Prostate gland (tissue), 2 donors: ENCODE data around the gene PLVAP. TPM values are rescaled to one million over a fixed set of nuclear protein-coding genes. Genes with fewer than 3 reads are reported as not detected.

ENCODE experiments used
- DNase-seq: peaks from one replicate; pipeline ENCODE4 v3.0.0-alpha.2; 2019; ENCODE audit warnings: low spot score
- H3K27ac ChIP-seq, 2 donors: fragments of 200-600 bp; sonication (generic); 2 replicates each; pipeline ENCODE4 v1.5.1; 2017 to 2019
- H3K27me3 ChIP-seq: fragments of 200-600 bp; sonication (generic); replicated peaks from 2 replicates; pipeline ENCODE4 v1.5.1; 2019; ENCODE audit not compliant: insufficient read depth
- H3K36me3 ChIP-seq, 2 donors: fragments of 200-600 bp; sonication (generic); 1 replicate in 1 of 2; 2 replicates in 1 of 2; pipeline versions ENCODE4 v1.5.1 to v1.8.1; 2017 to 2019
- H3K4me1 ChIP-seq: fragments of 200-600 bp; sonication (generic); replicated peaks from 2 replicates; pipeline ENCODE4 v1.5.1; 2019
- H3K4me3 ChIP-seq, 2 donors: fragments of 200-600 bp; sonication (generic); 2 replicates each; pipeline ENCODE4 v1.5.1; 2017 to 2019
- H3K9me3 ChIP-seq: fragments of 200-600 bp; sonication (generic); 2 replicates; pipeline ENCODE4 v1.5.1; 2017
- POLR2A ChIP-seq: fragments of 450-650 bp; IDR thresholded peaks from one replicate; pipeline ENCODE4 v1.6.1; 2016; ENCODE audit warnings: antibody characterized with exemption, mild to moderate bottlenecking
- POLR2AphosphoS5 ChIP-seq: sonication (generic); formaldehyde crosslinking; IDR thresholded peaks from one replicate; pipeline ENCODE4 v1.6.1; 2017; ENCODE audit warnings: antibody characterized with exemption
- WGBS: methylation state at CpG from one replicate; pipeline ENCODE4 v1.1.5; 2018; 5-methylcytosine and 5-hydroxymethylcytosine counted together
- intact Hi-C: fragments of 100-400 bp; cut with DNase I; formaldehyde crosslinking; loops from one replicate; pipeline ENCODE4 v1.14.2; 2022
- total RNA-seq, 2 donors: library from RNA; depleted of rRNA; stranded (reverse); fragments of >200 nt; gene quantifications; one replicate each; pipeline ENCODE4 v1.1.0, GENCODE V29; 2016
- TF ChIP-seq, protein P1 (sequence below), 4 experiments: fragments of 200-600 bp in 2 of 4; fragments of 450-650 bp in 2 of 4; sonication (generic) in 2 of 4; IDR thresholded peaks; 1 replicate in 3 of 4; 2 replicates in 1 of 4; pipeline ENCODE4 v1.5.1; 2016 to 2019; ENCODE audit warnings: antibody characterized with exemption in 4 of 4, mild to moderate bottlenecking in 2 of 4, moderate library complexity in 2 of 4

Gene PLVAP
- total RNA-seq, 2 donors from 2014 or later: 33.5 to 35.4 TPM

DNA sequence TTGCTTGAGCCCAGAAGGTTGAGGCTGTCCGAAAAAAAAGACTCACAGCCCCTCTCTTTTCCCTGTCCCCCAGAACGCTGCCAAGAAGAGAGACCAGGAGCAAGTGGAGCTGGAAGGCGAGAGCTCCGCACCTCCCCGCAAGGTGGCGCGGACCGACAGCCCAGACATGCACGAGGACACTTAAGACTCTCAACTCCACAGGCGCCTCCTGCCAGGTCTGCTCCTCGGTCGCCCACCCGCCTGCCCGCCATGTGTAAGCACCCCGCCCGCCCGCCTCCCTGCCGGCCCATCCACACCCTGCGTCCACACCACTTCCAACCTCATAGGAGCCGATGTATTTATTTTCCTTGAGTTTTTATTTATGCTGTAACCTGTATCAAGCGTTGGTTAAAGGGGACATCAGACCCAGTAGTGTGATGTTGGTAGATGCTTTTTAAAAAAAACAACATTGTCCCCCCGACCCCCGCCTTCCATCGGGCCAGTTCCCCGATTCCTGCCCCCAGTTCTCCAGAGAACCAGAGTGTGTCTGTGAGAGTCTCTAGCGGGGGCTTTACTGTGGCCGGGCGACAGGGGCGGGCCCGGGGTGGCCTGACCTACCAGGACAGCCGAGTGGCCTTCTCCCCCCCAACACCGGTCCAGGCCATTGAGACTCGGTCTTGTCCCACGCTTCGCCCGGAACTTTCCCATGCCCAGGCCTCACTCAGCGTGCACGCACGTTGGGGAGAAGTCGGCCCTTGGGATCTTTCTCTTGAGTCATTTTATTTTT, 57.5 kb downstream of the PLVAP start:
- Histone ChIP-seq H3K4me3 (no peak overlapping the region), H3K9me3 (no peaks in the 10 kb centered on the region), H3K36me3 (peaks cover 0 to 11% of the 10 kb centered on the region in 2 donors), H3K27me3 (no peaks in the 10 kb centered on the region), H3K27ac (no peak overlapping the region), H3K4me1 (no peaks in the 10 kb centered on the region)
- WGBS: 88% methylated on average over 40 of the region's 40 CpGs
- intact Hi-C loops: no loop called here
- TF ChIP-seq, protein P1, sequence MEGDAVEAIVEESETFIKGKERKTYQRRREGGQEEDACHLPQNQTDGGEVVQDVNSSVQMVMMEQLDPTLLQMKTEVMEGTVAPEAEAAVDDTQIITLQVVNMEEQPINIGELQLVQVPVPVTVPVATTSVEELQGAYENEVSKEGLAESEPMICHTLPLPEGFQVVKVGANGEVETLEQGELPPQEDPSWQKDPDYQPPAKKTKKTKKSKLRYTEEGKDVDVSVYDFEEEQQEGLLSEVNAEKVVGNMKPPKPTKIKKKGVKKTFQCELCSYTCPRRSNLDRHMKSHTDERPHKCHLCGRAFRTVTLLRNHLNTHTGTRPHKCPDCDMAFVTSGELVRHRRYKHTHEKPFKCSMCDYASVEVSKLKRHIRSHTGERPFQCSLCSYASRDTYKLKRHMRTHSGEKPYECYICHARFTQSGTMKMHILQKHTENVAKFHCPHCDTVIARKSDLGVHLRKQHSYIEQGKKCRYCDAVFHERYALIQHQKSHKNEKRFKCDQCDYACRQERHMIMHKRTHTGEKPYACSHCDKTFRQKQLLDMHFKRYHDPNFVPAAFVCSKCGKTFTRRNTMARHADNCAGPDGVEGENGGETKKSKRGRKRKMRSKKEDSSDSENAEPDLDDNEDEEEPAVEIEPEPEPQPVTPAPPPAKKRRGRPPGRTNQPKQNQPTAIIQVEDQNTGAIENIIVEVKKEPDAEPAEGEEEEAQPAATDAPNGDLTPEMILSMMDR (IDR thresholded peaks at IDR 0.05): no peak
- TF ChIP-seq POLR2AphosphoS5 (no peak), POLR2A (no peak)
- DNase-seq: no peak

DNA sequence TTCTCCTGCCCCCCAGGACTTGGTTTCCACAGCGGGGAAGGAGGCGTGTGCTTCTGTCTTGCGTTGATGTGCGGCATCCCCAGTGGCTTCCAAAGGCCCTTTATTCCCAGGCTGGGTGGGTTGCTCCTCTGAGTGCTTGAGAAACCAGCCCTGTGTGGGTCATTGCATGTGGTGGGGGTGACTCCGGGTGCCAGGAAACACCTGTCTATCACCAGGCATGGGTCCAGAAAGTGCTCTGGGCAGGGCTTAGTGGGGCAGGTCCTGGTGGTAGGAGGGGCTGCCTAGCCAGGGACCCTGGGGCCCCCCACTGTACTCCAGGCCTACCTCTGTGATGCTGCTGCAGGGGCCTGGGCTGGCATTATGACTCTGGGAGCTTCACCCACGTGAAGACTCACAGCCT, 58.2 kb downstream of the PLVAP start:
- intact Hi-C loops: no loop called here
- 77% methylated on average over 6 of the region's 6 CpGs for WGBS
- TF ChIP-seq POLR2A (no peak), POLR2AphosphoS5 (no peak)
- TF ChIP-seq, protein P1 (IDR thresholded peaks at IDR 0.05): no peak
- peaks cover 0 to 11% of the 10 kb centered on the region in 2 donors for H3K36me3 ChIP-seq
- no peak overlapping the region for H3K4me3 ChIP-seq
- no peak for DNase-seq
- no peak overlapping the region for H3K27ac ChIP-seq
- H3K4me1 ChIP-seq: no peaks in the 10 kb centered on the region
- no peaks in the 10 kb centered on the region for H3K9me3 ChIP-seq
- no peaks in the 10 kb centered on the region for H3K27me3 ChIP-seq

DNA sequence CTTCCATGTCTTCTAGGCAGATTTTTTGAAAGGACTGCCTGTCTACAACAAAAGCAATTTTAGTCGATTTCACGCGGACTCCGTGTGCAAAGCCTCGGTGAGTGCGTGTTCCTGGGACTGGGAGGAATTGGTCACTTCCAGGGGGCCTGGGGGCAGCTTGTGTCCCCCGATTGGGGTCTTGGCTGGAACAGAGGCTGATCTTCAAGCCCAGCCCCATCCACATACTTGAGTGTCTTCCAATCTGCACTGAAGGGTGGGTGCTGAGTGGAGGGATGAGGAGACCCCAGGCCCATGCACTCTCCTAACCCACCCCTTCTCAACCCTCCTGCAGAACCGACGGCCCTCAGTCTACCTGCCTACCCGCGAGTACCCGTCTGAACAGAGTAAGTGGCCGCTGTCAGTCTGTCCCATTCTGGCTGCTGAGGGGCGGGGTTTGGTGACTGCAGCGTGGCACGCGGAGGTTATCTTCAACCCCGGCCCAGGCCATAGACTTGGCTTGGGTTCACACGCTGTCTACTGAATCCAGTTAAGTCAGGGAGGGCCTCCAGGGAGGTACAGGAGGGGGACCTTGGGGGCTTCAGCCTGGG, 63.0 kb downstream of the PLVAP start:
- Histone ChIP-seq H3K36me3 (no peaks in the 10 kb centered on the region), H3K9me3 (no peaks in the 10 kb centered on the region), H3K27me3 (no peaks in the 10 kb centered on the region), H3K4me3 (no peak overlapping the region), H3K4me1 (peaks cover 8% of the 10 kb centered on the region), H3K27ac (no peak overlapping the region)
- no peak for DNase-seq
- intact Hi-C loops: no loop called here
- no peak for TF ChIP-seq POLR2AphosphoS5
- TF ChIP-seq, protein P1 (IDR thresholded peaks at IDR 0.05): no peak
- no peak for TF ChIP-seq POLR2A
- WGBS: 92% methylated on average over 19 of the region's 19 CpGs

DNA sequence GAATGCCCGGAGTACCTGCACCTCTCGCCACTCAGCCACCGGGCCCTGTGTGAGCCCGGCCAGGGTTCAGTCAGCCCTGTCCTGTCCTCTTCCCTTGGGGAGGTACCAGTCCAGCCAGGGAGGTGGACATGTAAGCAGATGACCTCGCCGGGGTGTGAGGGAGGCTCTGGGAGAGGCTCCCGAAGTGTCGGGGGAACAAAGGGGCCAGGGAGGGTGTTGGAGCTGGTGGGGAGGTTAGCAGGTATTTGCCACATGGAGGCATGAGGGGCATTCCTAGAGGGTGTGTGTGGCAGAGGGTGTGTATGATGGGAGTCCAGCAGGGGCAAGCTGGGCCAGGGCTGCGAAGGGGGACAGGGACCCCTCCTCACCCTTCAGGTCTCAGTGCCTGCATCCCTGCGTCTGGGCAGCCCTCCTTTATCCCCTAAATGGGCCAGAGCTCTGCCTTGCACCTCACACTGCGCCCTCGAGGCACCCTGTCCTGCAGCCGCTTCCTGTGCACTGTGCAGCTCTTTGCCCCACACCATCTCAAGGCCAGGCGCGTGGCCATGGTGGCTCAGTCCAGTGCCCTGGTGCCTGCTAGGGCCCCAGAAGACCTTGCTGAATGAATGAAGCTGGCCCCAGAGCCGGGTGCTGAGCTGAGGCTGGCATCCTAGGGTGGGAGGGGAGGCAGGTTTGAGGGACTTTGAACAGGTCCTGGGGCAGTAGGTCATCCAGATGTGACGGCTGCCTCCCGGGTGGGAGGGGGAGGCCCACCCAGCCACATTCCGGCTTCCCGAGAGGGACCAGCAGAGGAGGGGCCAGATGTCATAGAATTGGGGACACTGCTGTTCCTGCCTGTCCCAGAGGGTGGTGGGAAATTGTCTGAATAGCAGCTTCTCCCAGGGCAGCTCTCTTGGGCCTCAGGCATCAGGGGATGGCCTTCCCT, 64.7 kb downstream of the PLVAP start:
- H3K36me3 ChIP-seq: no peaks in the 10 kb centered on the region
- intact Hi-C loops: no loop called here
- no peak overlapping the region for H3K27ac ChIP-seq
- H3K9me3 ChIP-seq: no peaks in the 10 kb centered on the region
- DNase-seq: no peak
- H3K4me1 ChIP-seq: peaks cover 8% of the 10 kb centered on the region
- no peak overlapping the region for H3K4me3 ChIP-seq
- WGBS: 80% methylated on average over 18 of the region's 20 CpGs
- no peaks in the 10 kb centered on the region for H3K27me3 ChIP-seq
- TF ChIP-seq POLR2A: no peak
- no peak for TF ChIP-seq POLR2AphosphoS5
- TF ChIP-seq, protein P1 (IDR thresholded peaks at IDR 0.05): no peak
